ENCODE measurements around the gene PLCL1.

PLCL1 gene

DNA sequence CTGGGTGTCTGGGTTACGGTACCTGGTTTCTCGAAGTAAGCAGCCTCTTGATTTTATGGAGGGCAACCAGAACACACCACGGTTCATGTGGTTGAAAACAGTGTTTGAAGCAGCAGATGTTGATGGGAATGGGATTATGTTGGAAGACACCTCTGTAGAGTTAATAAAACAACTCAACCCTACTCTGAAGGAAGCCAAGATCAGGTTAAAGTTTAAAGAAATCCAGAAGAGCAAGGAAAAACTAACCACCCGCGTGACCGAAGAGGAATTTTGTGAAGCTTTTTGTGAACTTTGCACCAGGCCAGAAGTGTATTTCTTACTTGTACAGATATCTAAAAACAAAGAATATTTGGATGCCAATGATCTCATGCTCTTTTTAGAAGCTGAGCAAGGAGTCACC lies 279.8 kb downstream of the PLCL1 start:
- TF ChIP-seq, protein P1, sequence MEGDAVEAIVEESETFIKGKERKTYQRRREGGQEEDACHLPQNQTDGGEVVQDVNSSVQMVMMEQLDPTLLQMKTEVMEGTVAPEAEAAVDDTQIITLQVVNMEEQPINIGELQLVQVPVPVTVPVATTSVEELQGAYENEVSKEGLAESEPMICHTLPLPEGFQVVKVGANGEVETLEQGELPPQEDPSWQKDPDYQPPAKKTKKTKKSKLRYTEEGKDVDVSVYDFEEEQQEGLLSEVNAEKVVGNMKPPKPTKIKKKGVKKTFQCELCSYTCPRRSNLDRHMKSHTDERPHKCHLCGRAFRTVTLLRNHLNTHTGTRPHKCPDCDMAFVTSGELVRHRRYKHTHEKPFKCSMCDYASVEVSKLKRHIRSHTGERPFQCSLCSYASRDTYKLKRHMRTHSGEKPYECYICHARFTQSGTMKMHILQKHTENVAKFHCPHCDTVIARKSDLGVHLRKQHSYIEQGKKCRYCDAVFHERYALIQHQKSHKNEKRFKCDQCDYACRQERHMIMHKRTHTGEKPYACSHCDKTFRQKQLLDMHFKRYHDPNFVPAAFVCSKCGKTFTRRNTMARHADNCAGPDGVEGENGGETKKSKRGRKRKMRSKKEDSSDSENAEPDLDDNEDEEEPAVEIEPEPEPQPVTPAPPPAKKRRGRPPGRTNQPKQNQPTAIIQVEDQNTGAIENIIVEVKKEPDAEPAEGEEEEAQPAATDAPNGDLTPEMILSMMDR (IDR thresholded peaks at IDR 0.05; ENCODE audit: extremely low read depth, missing control alignments), result no peak
- no peak for DNase-seq (ENCODE audit: low spot score)

DNA sequence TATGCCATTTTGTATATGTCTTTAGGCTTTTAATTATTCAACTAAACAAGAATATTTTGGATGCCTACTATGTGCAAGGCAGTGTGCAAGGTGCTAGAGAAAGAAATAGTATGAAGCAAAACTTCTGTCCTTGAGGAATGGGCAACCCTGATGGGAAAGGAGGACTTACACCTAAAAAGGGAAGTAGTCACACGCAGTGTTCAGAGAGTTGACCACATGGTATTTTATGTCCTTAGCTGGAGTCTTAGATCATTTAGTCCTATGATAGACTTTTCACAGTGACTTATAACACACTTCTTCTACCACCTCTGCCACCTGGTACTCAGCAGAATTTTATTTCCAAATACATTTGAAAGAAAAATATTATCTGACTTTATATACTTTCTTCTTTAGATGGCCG lies 291.6 kb downstream of the PLCL1 start:
- no peak for DNase-seq (ENCODE audit: low spot score)
- TF ChIP-seq, protein P1 (IDR thresholded peaks at IDR 0.05; ENCODE audit: extremely low read depth, missing control alignments), result no peak

DNA sequence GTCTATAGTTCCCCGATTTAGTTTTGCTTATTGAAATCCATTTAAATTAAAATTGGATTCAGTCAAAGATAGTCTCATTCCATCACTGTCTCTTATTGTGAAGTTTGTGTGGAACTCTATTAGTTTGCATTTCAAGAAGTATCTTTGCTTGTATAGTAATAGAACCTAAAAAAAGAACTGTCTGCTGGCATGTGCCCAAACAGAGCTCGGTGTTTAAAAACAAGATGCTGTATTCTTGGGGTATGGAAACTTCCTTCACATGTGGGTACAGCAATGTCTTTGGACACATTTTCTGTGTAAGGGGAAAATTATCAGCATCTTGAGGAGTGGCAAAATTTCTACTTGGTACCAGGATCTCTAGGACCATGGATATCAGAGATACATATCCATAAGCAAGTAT lies 292.6 kb downstream of the PLCL1 start:
- DNase-seq (ENCODE audit: low spot score), result no peak
- TF ChIP-seq, protein P1 (IDR thresholded peaks at IDR 0.05; ENCODE audit: extremely low read depth, missing control alignments), result no peak

DNA sequence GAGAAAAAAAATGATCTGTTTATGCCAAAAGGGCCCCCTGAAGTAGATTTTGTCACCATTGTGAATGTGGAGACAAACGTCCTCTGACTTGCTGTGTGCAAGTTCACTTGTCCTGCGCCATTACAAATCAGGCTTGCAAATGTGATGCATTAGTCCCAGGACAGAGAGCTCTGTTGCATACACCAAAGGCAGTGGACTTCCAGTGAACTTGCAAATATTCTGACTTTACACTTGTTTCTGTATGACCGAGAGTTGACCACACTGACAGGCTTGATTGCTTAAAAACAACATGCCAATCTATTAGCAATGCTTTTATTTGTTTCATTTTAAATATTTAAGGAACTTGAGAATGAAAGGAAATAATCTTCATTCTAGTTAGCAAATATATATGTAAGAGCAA lies 293.2 kb downstream of the PLCL1 start:
- TF ChIP-seq, protein P1 (IDR thresholded peaks at IDR 0.05; ENCODE audit: extremely low read depth, missing control alignments), result no peak

DNA sequence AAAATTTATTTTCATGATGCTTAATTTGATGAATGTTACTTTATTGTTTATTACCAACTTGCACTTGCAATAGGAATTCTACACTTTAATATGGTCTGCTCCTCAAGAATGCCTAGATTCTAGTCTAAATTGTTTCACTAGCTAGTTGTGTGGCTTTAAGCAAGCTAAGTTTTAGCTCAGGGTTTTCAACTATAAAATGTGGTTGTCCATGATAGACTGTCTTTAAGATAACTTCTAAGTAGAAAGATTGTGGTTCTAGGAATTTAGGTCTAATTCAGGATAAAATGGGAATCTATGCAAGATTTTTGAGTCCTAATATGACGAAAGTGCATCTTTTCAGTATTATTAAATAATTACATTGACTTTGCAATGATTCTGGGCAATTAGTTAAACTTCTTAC lies 294.0 kb downstream of the PLCL1 start:
- DNase-seq (ENCODE audit: low spot score), result no peak
- TF ChIP-seq, protein P1 (IDR thresholded peaks at IDR 0.05; ENCODE audit: extremely low read depth, missing control alignments), result no peak

More for the DNA sequence above, 293.2 kb downstream of the PLCL1 start:
- no peak for DNase-seq (ENCODE audit: low spot score)

DNA sequence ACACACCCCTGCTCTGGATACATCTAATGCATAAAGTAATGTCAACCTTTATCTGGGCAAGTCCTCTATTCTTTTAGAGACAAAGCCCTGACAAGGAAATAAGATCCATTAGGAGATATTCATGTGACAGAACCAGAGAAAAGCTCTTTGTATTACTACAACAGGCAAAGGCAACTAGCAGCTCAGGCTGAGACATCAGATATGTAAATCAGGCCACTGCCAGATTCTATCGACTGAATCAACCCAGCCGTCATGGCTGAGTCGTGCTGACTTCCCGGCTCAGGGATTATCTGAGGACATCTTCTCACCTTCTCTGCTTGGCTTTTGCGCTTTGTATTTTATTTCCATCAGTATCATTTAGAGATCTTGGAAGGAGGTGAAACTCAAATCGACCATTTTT lies 294.5 kb downstream of the PLCL1 start:
- no peak for DNase-seq (ENCODE audit: low spot score)
- TF ChIP-seq, protein P1 (IDR thresholded peaks at IDR 0.05; ENCODE audit: extremely low read depth, missing control alignments), result no peak

DNA sequence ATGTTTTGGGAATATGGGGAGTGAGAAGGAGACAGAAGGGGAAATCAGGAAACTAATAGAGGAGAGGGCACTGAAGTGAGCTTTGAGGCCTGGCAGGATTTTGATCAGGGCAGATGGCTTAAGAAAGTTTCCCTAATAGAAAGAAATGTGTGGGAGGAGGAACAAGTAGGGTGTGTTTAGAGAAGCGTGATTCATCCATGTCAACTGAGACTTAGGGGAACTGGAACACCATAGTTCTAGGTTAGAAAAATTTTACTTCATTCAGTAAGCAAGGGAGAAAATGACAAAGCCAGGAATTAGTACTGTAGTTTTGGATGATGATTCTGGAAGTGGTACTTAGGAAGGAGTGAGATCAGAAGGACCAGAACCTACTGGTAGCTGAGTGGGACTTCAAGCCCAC lies 296.0 kb downstream of the PLCL1 start:
- TF ChIP-seq, protein P1 (IDR thresholded peaks at IDR 0.05; ENCODE audit: extremely low read depth, missing control alignments), result no peak
- no peak for DNase-seq (ENCODE audit: low spot score)
